Ovary (tissue), 9 donors: ENCODE measurements around the gene CPZ. TPM values are rescaled to one million over a fixed set of nuclear protein-coding genes. Genes with fewer than 3 reads are reported as not detected.

ENCODE experiments used
- DNase-seq, 5 donors: peaks; one replicate each; pipeline ENCODE4 v3.0.0-alpha.2; 2019 to 2020
- H3K27ac ChIP-seq, 2 donors: fragments of 200-600 bp; one replicate each; pipeline versions ENCODE4 v1.5.1 to v1.8.0; 2019 to 2022
- H3K27me3 ChIP-seq: fragments of 200-600 bp; one replicate; pipeline ENCODE4 v1.8.0; 2022
- H3K36me3 ChIP-seq: fragments of 200-600 bp; sonication (generic); one replicate; pipeline ENCODE4 v1.5.1; 2019
- H3K4me1 ChIP-seq: one replicate; pipeline ENCODE4 v1.8.1; 2013; ENCODE audit warnings: mild to moderate bottlenecking, moderate library complexity; ENCODE audit not compliant: insufficient read depth
- H3K4me3 ChIP-seq: fragments of 200-600 bp; sonication (generic); one replicate; pipeline ENCODE4 v1.5.1; 2017
- H3K9me3 ChIP-seq, 2 donors: fragments of 200-600 bp in 1 of 2; sonication (generic) in 1 of 2; one replicate each; pipeline versions ENCODE4 v1.5.1 to v1.8.1; 2013 to 2019; ENCODE audit warnings: mild to moderate bottlenecking in 1 of 2, moderate library complexity in 1 of 2
- EP300 ChIP-seq: sonication (generic); formaldehyde crosslinking; IDR thresholded peaks from one replicate; pipeline ENCODE4 v1.6.1; 2017; ENCODE audit warnings: antibody characterized with exemption
- POLR2A ChIP-seq: fragments of 450-650 bp; IDR thresholded peaks from one replicate; pipeline ENCODE4 v1.6.1; 2017; ENCODE audit warnings: antibody characterized with exemption, mild to moderate bottlenecking, moderate library complexity
- WGBS, 3 donors: extraction: QIAGEN DNeasy Blood & Tissue Kit in 1 of 3; methylation state at CpG; one replicate each; pipeline versions ENCODE4 v1.1.5 to v1.1.7; 2013 to 2017; 5-methylcytosine and 5-hydroxymethylcytosine counted together
- intact Hi-C, 4 donors: fragments of 100-400 bp; cut with DNase I; formaldehyde crosslinking; loops; one replicate each; pipeline versions ENCODE4 v1.11.0 to v1.15.1; 2022 to 2023
- polyA plus RNA-seq, 2 donors: library from polyadenylated mRNA; stranded (reverse); fragments of 200-250 nt in 1 of 2; fragments of 350-450 nt in 1 of 2; fragmentation: Illumina TruSeq in 1 of 2; extraction: RNeasy Lipid Tissue Mini Kit (QIAGEN cat#74804) in 1 of 2; gene quantifications; one replicate each; pipeline ENCODE4 v1.2.3, GENCODE V29; 2013 to 2014
- total RNA-seq, 7 donors: library from RNA; depleted of rRNA in 2 of 7; stranded (reverse); fragments of >200 nt in 2 of 7; fragmentation: NEBNext Ultra II Directional in 3 of 7; extraction: Animal tissue kit (Norgen Biotek cat#: 25700) in 3 of 7; gene quantifications; one replicate each; pipeline versions ENCODE4 v1.1.0 to v1.2.4, GENCODE V29; 2016 to 2023
- TF ChIP-seq, protein P1 (sequence below), 3 donors: fragments of 450-650 bp in 2 of 3; fragments of 200-600 bp in 1 of 3; IDR thresholded peaks; one replicate each; pipeline versions ENCODE4 v1.5.1 to v1.8.0; 2016 to 2022; ENCODE audit warnings: antibody characterized with exemption in 3 of 3, mild to moderate bottlenecking in 1 of 3
- donor health status: DM: no; HTN: no; CAD: no; lungs with moderate emphysema.
- donor health status: DM: no; HTN: no; CAD: no.
- donor health status: Bipolar disorder and iron deficiency.
- donor health status: DM: yes; HTN: yes; CAD: no.
- donor health status: DM: no; HTN: no; CAD: no.
- donor health status: DM: yes; HTN: yes; CAD: no.

The CPZ gene
- total and polyA plus RNA-seq, 9 donors, result 51.0 to 212 (median 129) TPM

DNA sequence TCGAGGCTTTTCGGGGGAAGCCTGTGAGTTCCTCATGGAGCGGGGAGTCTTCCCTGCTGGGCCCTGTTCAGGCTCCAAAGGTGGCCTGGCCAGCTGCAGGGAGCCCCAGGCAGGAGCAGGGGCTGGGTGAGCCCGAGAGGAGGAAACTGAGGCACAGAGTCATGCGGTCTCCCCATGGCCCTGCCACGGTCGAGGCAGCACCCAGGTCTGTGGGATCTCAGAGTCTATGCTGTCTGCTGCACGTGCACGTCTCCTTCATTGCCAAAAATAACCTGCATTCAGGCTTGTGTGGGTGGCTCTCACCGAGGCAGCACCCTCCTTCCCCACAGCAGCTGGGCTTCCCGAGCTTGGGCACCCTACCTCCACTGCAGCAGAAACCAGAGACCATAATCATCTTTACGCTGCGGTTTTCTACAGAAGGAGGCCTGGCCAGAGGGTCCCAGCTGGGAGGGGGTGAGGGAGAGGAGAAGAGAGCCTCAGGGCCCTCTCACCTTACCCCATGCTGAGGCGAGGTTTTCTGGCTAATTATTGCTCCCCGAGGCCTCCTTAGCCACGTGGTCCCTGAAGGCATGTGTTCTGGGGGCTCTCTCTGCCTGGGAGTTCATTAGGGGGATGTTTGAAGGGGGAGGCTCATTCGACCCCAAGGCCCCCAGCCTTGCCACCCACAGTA lies 64.3 kb downstream of the CPZ start:
- 57 to 68% (median 61%) methylated on average over 16 to 17 of the region's 17 CpGs for WGBS, 3 donors
- TF ChIP-seq, protein P1, sequence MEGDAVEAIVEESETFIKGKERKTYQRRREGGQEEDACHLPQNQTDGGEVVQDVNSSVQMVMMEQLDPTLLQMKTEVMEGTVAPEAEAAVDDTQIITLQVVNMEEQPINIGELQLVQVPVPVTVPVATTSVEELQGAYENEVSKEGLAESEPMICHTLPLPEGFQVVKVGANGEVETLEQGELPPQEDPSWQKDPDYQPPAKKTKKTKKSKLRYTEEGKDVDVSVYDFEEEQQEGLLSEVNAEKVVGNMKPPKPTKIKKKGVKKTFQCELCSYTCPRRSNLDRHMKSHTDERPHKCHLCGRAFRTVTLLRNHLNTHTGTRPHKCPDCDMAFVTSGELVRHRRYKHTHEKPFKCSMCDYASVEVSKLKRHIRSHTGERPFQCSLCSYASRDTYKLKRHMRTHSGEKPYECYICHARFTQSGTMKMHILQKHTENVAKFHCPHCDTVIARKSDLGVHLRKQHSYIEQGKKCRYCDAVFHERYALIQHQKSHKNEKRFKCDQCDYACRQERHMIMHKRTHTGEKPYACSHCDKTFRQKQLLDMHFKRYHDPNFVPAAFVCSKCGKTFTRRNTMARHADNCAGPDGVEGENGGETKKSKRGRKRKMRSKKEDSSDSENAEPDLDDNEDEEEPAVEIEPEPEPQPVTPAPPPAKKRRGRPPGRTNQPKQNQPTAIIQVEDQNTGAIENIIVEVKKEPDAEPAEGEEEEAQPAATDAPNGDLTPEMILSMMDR (IDR thresholded peaks at IDR 0.05), result no peak
- intact Hi-C loops, result no loop called here
- no peak overlapping the region for H3K4me3 ChIP-seq
- H3K27ac ChIP-seq, result no peak overlapping the region
- peaks cover 0 to 3% of the 10 kb centered on the region in 2 donors for H3K9me3 ChIP-seq
- H3K27me3 ChIP-seq, result no peaks in the 10 kb centered on the region
- no peak for DNase-seq
- H3K36me3 ChIP-seq, result no peaks in the 10 kb centered on the region
- H3K4me1 ChIP-seq, result no peaks in the 10 kb centered on the region

DNA sequence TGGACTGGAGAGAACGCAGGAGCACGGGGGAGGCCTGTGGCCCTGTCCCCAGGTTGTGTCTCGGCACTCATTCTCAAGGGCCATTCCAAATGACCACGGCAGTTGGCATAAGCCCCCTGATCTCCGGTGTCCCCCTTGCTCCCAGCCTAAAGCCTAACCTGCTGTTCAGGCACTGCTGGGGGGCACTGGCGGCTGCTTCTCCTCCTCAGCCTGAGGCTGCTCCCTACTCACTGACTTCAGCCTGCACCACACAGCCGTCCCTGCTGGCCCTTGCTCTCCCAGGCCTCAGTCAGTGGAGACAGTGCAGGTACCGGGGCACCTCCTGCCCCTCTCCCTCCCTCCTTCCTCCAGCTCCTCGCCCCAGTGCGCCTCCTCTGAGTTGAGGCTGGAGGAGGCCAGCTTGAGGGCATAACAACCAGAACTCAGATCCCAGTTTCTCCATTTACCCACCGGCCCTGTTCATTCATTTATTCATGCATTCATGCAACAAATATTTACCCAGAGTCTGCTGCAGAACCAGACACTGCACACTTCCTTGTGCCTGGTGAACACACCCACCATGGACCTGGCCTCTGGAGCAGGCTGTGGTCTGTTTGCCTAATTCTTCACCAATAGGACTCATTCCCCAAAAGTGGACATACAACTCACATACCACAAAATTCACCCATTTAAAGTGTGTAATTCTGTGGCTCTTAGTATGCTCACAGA lies 65.0 kb downstream of the CPZ start:
- Histone ChIP-seq H3K9me3 (peaks cover 0 to 3% of the 10 kb centered on the region in 2 donors), H3K4me3 (no peak overlapping the region), H3K36me3 (no peaks in the 10 kb centered on the region), H3K4me1 (no peaks in the 10 kb centered on the region), H3K27ac (no peak overlapping the region), H3K27me3 (no peaks in the 10 kb centered on the region)
- WGBS, 3 donors, result 71 to 78% (median 74%) methylated on average over 11 of the region's 11 CpGs
- TF ChIP-seq, protein P1 (IDR thresholded peaks at IDR 0.05), result no peak
- TF ChIP-seq POLR2A, result no peak
- TF ChIP-seq EP300, result no peak
- intact Hi-C loops, result no loop called here
- DNase-seq, result no peak

DNA sequence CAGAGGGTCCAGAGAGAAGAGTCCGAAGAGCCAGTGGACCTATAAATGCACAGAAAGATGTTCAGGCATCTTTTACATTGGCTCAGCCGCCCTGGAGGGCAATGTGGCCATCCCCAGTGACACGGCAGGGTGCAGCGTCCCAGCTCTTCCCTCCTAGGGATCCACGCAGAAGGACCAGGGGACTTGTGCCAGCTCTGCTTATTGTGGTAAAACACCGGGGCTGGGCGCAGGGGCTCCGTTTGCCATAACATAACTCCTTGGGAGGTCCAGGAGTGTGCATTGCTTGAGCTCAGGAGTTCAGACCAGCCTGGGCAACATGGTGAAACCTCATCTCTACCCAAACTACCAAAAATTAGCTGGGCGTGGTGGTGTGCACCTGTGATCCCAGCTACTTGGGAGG lies 70.2 kb downstream of the CPZ start:
- Histone ChIP-seq H3K4me3 (no peak overlapping the region), H3K27me3 (no peaks in the 10 kb centered on the region), H3K4me1 (no peaks in the 10 kb centered on the region), H3K36me3 (no peaks in the 10 kb centered on the region), H3K9me3 (no peaks in the 10 kb centered on the region), H3K27ac (no peak overlapping the region)
- TF ChIP-seq, protein P1 (IDR thresholded peaks at IDR 0.05), result no peak
- no peak for TF ChIP-seq POLR2A
- no peak for TF ChIP-seq EP300
- peak in 1 of 5 donors; percentile 10 for DNase-seq
- 71 to 78% (median 74%) methylated on average over 9 of the region's 9 CpGs for whole genome bisulfite sequencing, 3 donors
- intact Hi-C loops, result no loop called here

DNA sequence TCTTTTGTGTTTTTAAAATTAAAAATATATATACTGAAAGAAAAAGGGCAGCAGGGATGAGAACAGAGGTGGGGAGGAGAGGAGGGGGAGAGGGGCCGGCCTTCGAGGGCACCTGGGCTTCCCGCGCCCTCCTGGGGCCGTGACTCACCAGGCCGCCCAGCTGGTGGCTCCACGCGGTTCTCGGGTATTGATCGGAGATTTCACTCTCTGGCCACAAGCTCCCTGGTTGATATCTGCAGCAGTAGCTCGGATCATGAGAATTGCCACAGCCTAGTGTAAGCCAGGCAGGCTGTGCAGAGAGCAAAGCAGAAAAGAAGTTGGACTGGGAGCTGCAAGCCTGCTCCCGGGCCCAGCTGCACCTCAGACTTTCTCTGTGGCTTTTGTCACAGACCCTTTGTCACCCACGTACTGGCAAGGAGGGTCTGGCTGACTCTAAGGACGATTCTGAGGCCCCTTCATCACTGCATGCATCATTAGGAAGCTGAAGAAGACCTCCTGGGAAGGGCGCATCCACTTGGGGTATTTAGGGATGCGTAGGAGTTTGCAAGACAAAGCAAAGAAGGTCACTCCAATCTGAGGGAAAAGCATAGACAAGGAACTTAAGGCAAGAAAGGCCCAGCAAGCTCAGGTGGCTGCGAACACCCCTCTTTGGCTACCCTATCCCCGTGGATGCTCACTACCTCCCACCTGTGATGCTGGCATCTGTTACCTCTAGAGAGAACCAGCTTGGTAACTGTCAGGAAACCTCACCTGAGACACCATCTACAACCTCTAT lies 71.7 kb downstream of the CPZ start:
- Histone ChIP-seq H3K27ac (no peak overlapping the region), H3K27me3 (no peaks in the 10 kb centered on the region), H3K36me3 (no peaks in the 10 kb centered on the region), H3K9me3 (no peaks in the 10 kb centered on the region), H3K4me1 (no peaks in the 10 kb centered on the region), H3K4me3 (no peak overlapping the region)
- peak in 1 of 5 donors; percentile 13 for DNase-seq
- TF ChIP-seq EP300, result no peak
- TF ChIP-seq, protein P1 (IDR thresholded peaks at IDR 0.05), result no peak
- no peak for TF ChIP-seq POLR2A
- intact Hi-C loops, result no loop called here
- WGBS, 3 donors, result 55 to 63% (median 58%) methylated on average over 18 of the region's 18 CpGs
